ENCODE results near the gene EXOC3L4. TPM values are rescaled to one million over a fixed set of nuclear protein-coding genes. Genes with fewer than 3 reads are reported as not detected.

The EXOC3L4 gene
- total and polyA plus RNA-seq, 9 of the 15 experiments (the other 6 are each of a cell fraction or from before 2014, with no cell fraction given): 0.10 to 6.7 (median 0.98) TPM; not detected in 1

- TF ChIP-seq ZBTB26 (CRISPR knock-in tag; IDR thresholded peaks at IDR 0.05) (peak; percentile 96; the same call in 1 of the 2 replicates), FOSL1 (tag; conservative IDR thresholded peaks at IDR 0.05) (no peak), ESRRA (IDR thresholded peaks at IDR 0.05; ENCODE audit: borderline replicate concordance, low read depth) (peak; percentile 28; the same call in 1 of the 2 replicates), SMARCA4 (IDR thresholded peaks at IDR 0.05) (peak; percentile 46; the same call in 1 of the 2 replicates), CXXC5 (CRISPR knock-in tag; IDR thresholded peaks at IDR 0.05) (peak; percentile 53), ZFP30 (CRISPR knock-in tag; IDR thresholded peaks at IDR 0.05; ENCODE audit: borderline replicate concordance) (no peak), RREB1 (CRISPR knock-in tag; IDR thresholded peaks at IDR 0.05) (no peak), DPF2 (IDR thresholded peaks at IDR 0.05) (peak; percentile 59; the same call in 1 of the 2 replicates), ID3 (CRISPR knock-in tag; IDR thresholded peaks at IDR 0.05) (no peak), ID3 (tag; IDR thresholded peaks at IDR 0.05) (no peak), POLR3G (IDR thresholded peaks at IDR 0.05; ENCODE audit: extremely low read depth, insufficient read length, insufficient replicate concordance) (no peak), SNRNP70 (optimal IDR thresholded peaks at IDR 0.05; ENCODE audit: low read depth, low read length) (no peak), SMAD4 (CRISPR knock-in tag; conservative IDR thresholded peaks at IDR 0.05) (no peak), L3MBTL2 (IDR thresholded peaks at IDR 0.05) (no peak), ZNF143 (CRISPR knock-in tag; IDR thresholded peaks at IDR 0.05) (no peak), BDP1 (IDR thresholded peaks at IDR 0.05; ENCODE audit: insufficient read depth, insufficient read length) (no peak), ZNF184 (CRISPR knock-in tag; IDR thresholded peaks at IDR 0.05) (no peak), THRB (CRISPR knock-in tag; conservative IDR thresholded peaks at IDR 0.05) (peak; percentile 94), HDAC3 (IDR thresholded peaks at IDR 0.05; ENCODE audit: borderline replicate concordance, partially characterized antibody) (no peak), MTA1 (IDR thresholded peaks at IDR 0.05; ENCODE audit: borderline replicate concordance) (peak; percentile 65)
These were observed 10.3 kb downstream of the EXOC3L4 start (continued) for GRCh38 chr14:103104654-103105452.
